IMR-90 (cell line): ENCODE data around the gene SDS. TPM values are rescaled to one million over a fixed set of nuclear protein-coding genes. Genes with fewer than 3 reads are reported as not detected.

ENCODE experiments used
- ATAC-seq: fragments of 200-7000 bp; cut with Tn5 transposase; 2 replicates; pipeline ENCODE4 v1.9.1; 2020; ENCODE audit warnings: low read depth, mild to moderate bottlenecking, moderate library complexity
- BruUV-seq: library from RNA; stranded (reverse); fragments of 400-500 nt; replicated peaks from 2 replicates; lab custom pipeline; 2021; lab: Mats Ljungman, UMichigan
- CTCF ChIA-PET: fragments of 300-600 bp; formaldehyde crosslinking; extraction: SDS; loops from one replicate; lab custom pipeline; 2021; ENCODE audit warnings: antibody characterized with exemption; lab: Yijun Ruan, JAX
- POLR2A ChIA-PET: fragments of 300-600 bp; sonication (Branson Sonifier 250); formaldehyde crosslinking; loops from one replicate; lab custom pipeline; 2022; ENCODE audit warnings: antibody characterized with exemption; ENCODE audit not compliant: unreplicated experiment; lab: Charles Lee
- DNase-seq: peaks from one replicate; pipeline ENCODE4 v3.0.0; 2013
- H2AFZ ChIP-seq: replicated peaks from 2 replicates; pipeline ENCODE3; 2013; ENCODE audit warnings: low read length, mild to moderate bottlenecking; ENCODE audit not compliant: poor library complexity
- H2AK5ac ChIP-seq: 2 replicates; pipeline ENCODE4 v1.6.1; 2013; ENCODE audit warnings: low read depth, low read length, inconsistent platforms
- H2AK9ac ChIP-seq: replicated peaks from 2 replicates; pipeline ENCODE3; 2013; ENCODE audit warnings: mild to moderate bottlenecking, low read depth, low read length, moderate library complexity; ENCODE audit not compliant: poor library complexity
- H2BK120ac ChIP-seq: 2 replicates; pipeline ENCODE4 v1.6.1; 2013; ENCODE audit warnings: low read depth, low read length, inconsistent platforms
- H2BK15ac ChIP-seq: 3 replicates; pipeline ENCODE4 v1.6.1; 2013; ENCODE audit warnings: low read depth, low read length, inconsistent platforms
- H2BK20ac ChIP-seq: 2 replicates; pipeline ENCODE4 v1.6.1; 2013; ENCODE audit warnings: low read depth, mild to moderate bottlenecking, inconsistent platforms, low read length, moderate library complexity
- H2BK5ac ChIP-seq: 2 replicates; pipeline ENCODE4 v1.6.1; 2013; ENCODE audit warnings: mild to moderate bottlenecking, low read depth, low read length, inconsistent platforms; ENCODE audit not compliant: poor library complexity, severe bottlenecking
- H3K14ac ChIP-seq: replicated peaks from 2 replicates; pipeline ENCODE4 v1.6.1; 2013; ENCODE audit warnings: low read depth, low read length, inconsistent platforms
- H3K18ac ChIP-seq: 2 replicates; pipeline ENCODE4 v1.6.1; 2013; ENCODE audit warnings: low read depth, low read length, control low read depth
- H3K23ac ChIP-seq: 2 replicates; pipeline ENCODE4 v1.6.1; 2013; ENCODE audit warnings: low read depth, low read length, inconsistent platforms
- H3K27ac ChIP-seq: 2 replicates; pipeline ENCODE4 v1.5.1; 2013; ENCODE audit warnings: mild to moderate bottlenecking, control low read depth, low read length; ENCODE audit not compliant: insufficient read depth
- H3K27me3 ChIP-seq: 2 replicates; pipeline ENCODE4 v1.6.1; 2013; ENCODE audit warnings: low read length; ENCODE audit not compliant: control insufficient read depth, insufficient read depth
- H3K36me3 ChIP-seq: 2 replicates; pipeline ENCODE4 v1.6.1; 2013; ENCODE audit warnings: low read length, mixed read lengths; ENCODE audit not compliant: control insufficient read depth, insufficient read depth
- H3K4ac ChIP-seq: 2 replicates; pipeline ENCODE4 v1.6.1; 2013; ENCODE audit warnings: low read depth, low read length, inconsistent platforms
- H3K4me1 ChIP-seq: 2 replicates; pipeline ENCODE4 v1.6.1; 2013; ENCODE audit warnings: low read length, mixed read lengths; ENCODE audit not compliant: control insufficient read depth, insufficient read depth
- H3K4me2 ChIP-seq: 2 replicates; pipeline ENCODE4 v1.6.1; 2013; ENCODE audit warnings: low read depth, mild to moderate bottlenecking, control low read depth, low read length, moderate library complexity
- H3K4me3 ChIP-seq: 2 replicates; pipeline ENCODE4 v1.5.1; 2013; ENCODE audit warnings: low read depth, mild to moderate bottlenecking, control low read depth, low read length, moderate library complexity; ENCODE audit not compliant: insufficient read depth
- H3K56ac ChIP-seq: 2 replicates; pipeline ENCODE4 v1.6.1; 2013; ENCODE audit warnings: low read length, inconsistent platforms; ENCODE audit not compliant: insufficient read depth; ENCODE audit errors: extremely low read depth
- H3K79me1 ChIP-seq, 2 experiments: 2 replicates each; pipeline ENCODE4 v1.6.1; 2013; ENCODE audit warnings: low read length in 2 of 2, inconsistent platforms in 1 of 2, low read depth in 1 of 2
- H3K9ac ChIP-seq: 2 replicates; pipeline ENCODE4 v1.6.1; 2013; ENCODE audit warnings: low read depth, low read length, control low read depth
- H3K9me1 ChIP-seq: 2 replicates; pipeline ENCODE4 v1.6.1; 2013; ENCODE audit warnings: low read length, inconsistent platforms; ENCODE audit not compliant: insufficient read depth
- H3K9me3 ChIP-seq: 2 replicates; pipeline ENCODE4 v1.6.1; 2013; ENCODE audit warnings: low read length; ENCODE audit not compliant: control insufficient read depth, insufficient read depth
- H4K20me1 ChIP-seq: 2 replicates; pipeline ENCODE4 v1.6.1; 2013; ENCODE audit warnings: low read length, inconsistent platforms; ENCODE audit not compliant: insufficient read depth
- H4K5ac ChIP-seq: 2 replicates; pipeline ENCODE4 v1.6.1; 2013; ENCODE audit warnings: mild to moderate bottlenecking, low read depth, low read length, control low read depth
- H4K8ac ChIP-seq, 2 experiments: 2 replicates each; pipeline ENCODE4 v1.6.1; 2013; ENCODE audit warnings: low read depth in 2 of 2, low read length in 2 of 2, control low read depth in 1 of 2, inconsistent platforms in 1 of 2
- H4K91ac ChIP-seq: 2 replicates; pipeline ENCODE4 v1.6.1; 2013; ENCODE audit warnings: low read depth, low read length, inconsistent platforms; ENCODE audit not compliant: insufficient read depth
- BHLHE40 ChIP-seq: fragments of 150-350 bp; IDR thresholded peaks from 2 replicates; pipeline ENCODE4 v1.6.1; 2016; ENCODE audit warnings: mild to moderate bottlenecking, low read depth, low read length
- ELK1 ChIP-seq: fragments of 150-350 bp; IDR thresholded peaks from 2 replicates; pipeline ENCODE4 v1.6.1; 2016; ENCODE audit warnings: low read depth, mild to moderate bottlenecking, low read length, moderate library complexity, borderline replicate concordance
- FOS ChIP-seq: fragments of 150-350 bp; IDR thresholded peaks from 2 replicates; pipeline ENCODE4 v1.6.1; 2016; ENCODE audit warnings: low read depth, low read length
- USF2 ChIP-seq: fragments of 150-350 bp; IDR thresholded peaks from 2 replicates; pipeline ENCODE4 v1.6.1; 2017; ENCODE audit warnings: mild to moderate bottlenecking, antibody characterized with exemption, low read length, low read depth
- WGBS, 2 experiments: methylation state at CpG; one replicate each; pipeline versions ENCODE4 v1.1.5 to v1.1.7; 2013; ENCODE audit warnings: missing lambda C conversion rate in 2 of 2; ENCODE audit not compliant: insufficient read length in 1 of 2; ENCODE audit errors: extremely low coverage in 2 of 2; 5-methylcytosine and 5-hydroxymethylcytosine counted together
- dilution Hi-C: fragments of 300-500 bp; cut with HindIII; formaldehyde crosslinking; loops from one replicate; pipeline ENCODE4 v1.14.3; 2018; ENCODE audit warnings: low sequenced_read_pairs; ENCODE audit not compliant: unreplicated experiment
- in situ Hi-C: fragments of 300-500 bp; cut with MboI; formaldehyde crosslinking; loops from 3 replicates; pipeline ENCODE4 v1.14.3; 2019; ENCODE audit warnings: low sequenced_read_pairs, inconsistent platforms, mixed read lengths
- intact Hi-C: fragments of 100-400 bp; cut with micrococcal nuclease; formaldehyde crosslinking; loops from 2 replicates; pipeline ENCODE4 v1.10.0; 2022
- polyA plus RNA-seq, 3 experiments: library from polyadenylated mRNA; depleted of rRNA; stranded (reverse); fragments of >200 nt; gene quantifications; 2 replicates each; pipeline ENCODE4 v1.2.3, GENCODE V29; 2012; ENCODE audit warnings: low replicate concordance in 1 of 3
- total RNA-seq: library from RNA; depleted of rRNA; stranded (reverse); fragments of >200 nt; gene quantifications from 2 replicates; pipeline ENCODE4 v1.2.3, GENCODE V29; 2012
- TF ChIP-seq, protein P1 (sequence below): conservative IDR thresholded peaks from 2 replicates; pipeline ENCODE4 v1.5.1; 2012; ENCODE audit warnings: mild to moderate bottlenecking, low read depth, low read length, improper control_type of control experiment

SDS gene
- total and polyA plus RNA-seq, 2 of the 4 experiments (the other 2 are of a cell fraction) = not detected

DNA sequence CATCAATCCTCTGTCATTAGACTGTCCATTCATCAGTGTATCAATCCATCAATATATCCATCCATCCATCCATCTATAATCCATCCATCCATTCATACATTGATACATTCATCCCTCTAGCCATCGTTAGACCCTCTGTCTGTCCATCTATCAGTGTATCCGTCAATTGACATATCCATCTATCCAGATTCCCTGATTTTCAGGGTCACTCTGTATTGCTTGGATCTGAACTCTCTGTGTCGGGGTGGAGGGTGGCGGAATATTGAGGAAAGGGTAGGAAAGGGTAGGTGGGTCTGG lies 35.6 kb upstream of the SDS start:
- Histone ChIP-seq H3K14ac (no peak overlapping the region), H3K4me2 (no peak overlapping the region), H2AFZ (no peak overlapping the region), H2AK9ac (no peak overlapping the region), H3K4me3 (no peak overlapping the region), H2BK20ac (no peak overlapping the region), H3K4ac (no peak overlapping the region), H3K79me1 (no peaks in the 10 kb centered on the region), H4K8ac (no peak overlapping the region), H2BK5ac (no peak overlapping the region), H2BK120ac (no peak overlapping the region), H4K5ac (no peak overlapping the region), H3K36me3 (no peaks in the 10 kb centered on the region), H3K4me1 (no peaks in the 10 kb centered on the region), H3K18ac (no peak overlapping the region), H3K9ac (no peak overlapping the region), H3K27ac (no peak overlapping the region), H4K91ac (no peak overlapping the region), H3K27me3 (peaks cover 11% of the 10 kb centered on the region), H2AK5ac (no peak overlapping the region), H4K20me1 (no peaks in the 10 kb centered on the region), H3K9me1 (no peaks in the 10 kb centered on the region), H3K23ac (no peak overlapping the region), H2BK15ac (no peak overlapping the region), H3K56ac (no peak overlapping the region), H3K9me3 (no peaks in the 10 kb centered on the region)
- no peak for TF ChIP-seq ELK1
- no peak for TF ChIP-seq USF2
- TF ChIP-seq, protein P1, sequence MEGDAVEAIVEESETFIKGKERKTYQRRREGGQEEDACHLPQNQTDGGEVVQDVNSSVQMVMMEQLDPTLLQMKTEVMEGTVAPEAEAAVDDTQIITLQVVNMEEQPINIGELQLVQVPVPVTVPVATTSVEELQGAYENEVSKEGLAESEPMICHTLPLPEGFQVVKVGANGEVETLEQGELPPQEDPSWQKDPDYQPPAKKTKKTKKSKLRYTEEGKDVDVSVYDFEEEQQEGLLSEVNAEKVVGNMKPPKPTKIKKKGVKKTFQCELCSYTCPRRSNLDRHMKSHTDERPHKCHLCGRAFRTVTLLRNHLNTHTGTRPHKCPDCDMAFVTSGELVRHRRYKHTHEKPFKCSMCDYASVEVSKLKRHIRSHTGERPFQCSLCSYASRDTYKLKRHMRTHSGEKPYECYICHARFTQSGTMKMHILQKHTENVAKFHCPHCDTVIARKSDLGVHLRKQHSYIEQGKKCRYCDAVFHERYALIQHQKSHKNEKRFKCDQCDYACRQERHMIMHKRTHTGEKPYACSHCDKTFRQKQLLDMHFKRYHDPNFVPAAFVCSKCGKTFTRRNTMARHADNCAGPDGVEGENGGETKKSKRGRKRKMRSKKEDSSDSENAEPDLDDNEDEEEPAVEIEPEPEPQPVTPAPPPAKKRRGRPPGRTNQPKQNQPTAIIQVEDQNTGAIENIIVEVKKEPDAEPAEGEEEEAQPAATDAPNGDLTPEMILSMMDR = no peak
- no peak for TF ChIP-seq FOS
- no peak for TF ChIP-seq BHLHE40
- in situ Hi-C loops = no loop called here
- intact Hi-C loops = loop anchor here (1.0 kb wide), 1 partner anchor 473 kb away; no protein-coding TSS in a partner anchor
- ATAC-seq (no peak), DNase-seq (no peak)
- POLR2A ChIA-PET = no interaction called here
- no CpG with 5 or more reads among the region's 4 CpGs for WGBS, 2 experiments
- dilution Hi-C loops = no loop called here
- CTCF ChIA-PET = no interaction called here
- BruUV-seq = no TSS peak
